Aortic smooth muscle cell (primary cell): ENCODE data around the gene SEC14L6. TPM values are rescaled to one million over a fixed set of nuclear protein-coding genes. Genes with fewer than 3 reads are reported as not detected.

Experiments
- total RNA-seq: library from RNA; depleted of rRNA; stranded (reverse); fragments of >200 nt; gene quantifications from 2 replicates; pipeline ENCODE4 v1.2.3, GENCODE V29; 2014

The SEC14L6 gene
- total RNA-seq: 0.12 and 0.13 TPM in 2 replicates

DNA sequence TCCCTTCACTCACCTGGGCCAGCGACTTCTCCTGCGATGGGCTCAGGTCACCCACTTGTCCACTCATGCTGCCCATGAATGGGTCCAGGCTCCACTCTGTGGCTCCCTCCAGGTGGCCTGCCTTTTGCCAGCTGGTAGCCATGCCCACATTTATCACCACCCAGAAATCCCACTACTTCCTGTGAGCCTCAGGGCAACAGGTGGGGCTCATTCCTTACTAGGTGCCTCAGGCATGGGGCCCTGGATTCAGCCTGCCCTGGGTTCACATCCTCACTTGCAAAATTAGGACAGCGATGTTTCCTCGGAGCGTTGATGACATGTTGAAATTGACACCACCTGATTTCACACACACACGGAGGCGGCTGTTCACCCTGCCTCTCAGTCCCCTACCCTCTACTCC lies at the start of gene SEC14L6:
SEC14L6 (minus strand) TSS at position 126 of the 400 bp plus-strand sequence; CDS start at position 67, 59 bp downstream.

DNA sequence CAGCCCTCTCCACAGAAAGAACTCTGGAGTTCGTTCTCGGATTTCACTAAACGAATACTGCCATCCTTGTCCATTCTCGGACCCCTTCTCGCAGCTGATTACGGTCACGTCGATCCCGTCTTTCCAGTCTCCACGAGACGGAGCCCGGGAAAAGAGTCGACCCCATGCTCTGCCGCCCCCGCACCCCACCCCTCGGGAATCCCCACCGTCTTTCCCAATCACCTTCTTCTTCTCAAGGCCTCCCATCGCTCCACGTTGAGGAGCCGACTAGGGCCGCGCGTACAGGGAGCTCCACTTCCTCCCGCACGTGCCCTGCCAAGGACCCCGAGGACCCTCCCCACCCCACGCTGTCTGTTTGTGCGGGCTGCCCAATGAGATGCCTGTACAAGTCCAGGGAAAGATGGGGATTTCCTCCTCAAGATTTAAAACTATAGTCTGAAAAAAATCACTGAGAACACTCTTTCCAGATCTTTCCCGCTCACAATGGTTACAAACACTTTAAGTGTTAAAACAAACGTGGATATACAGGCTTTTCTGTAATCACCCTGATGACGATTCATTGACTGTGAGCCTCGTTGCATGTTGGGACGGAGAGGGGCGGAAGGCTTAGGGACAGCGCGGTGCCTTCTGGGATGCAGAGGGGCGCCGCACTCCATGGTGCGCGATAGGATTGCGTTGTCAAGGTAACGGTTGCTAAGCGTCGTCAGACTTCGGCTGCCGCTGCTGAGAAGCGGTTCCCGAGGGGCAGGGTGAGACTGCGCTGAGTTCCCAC lies 45.2 kb upstream of the SEC14L6 start, which contains the start of gene PES1:
PES1 (minus strand) TSS at position 323 of the 772 bp plus-strand sequence; CDS start at position 246, 77 bp downstream.

DNA sequence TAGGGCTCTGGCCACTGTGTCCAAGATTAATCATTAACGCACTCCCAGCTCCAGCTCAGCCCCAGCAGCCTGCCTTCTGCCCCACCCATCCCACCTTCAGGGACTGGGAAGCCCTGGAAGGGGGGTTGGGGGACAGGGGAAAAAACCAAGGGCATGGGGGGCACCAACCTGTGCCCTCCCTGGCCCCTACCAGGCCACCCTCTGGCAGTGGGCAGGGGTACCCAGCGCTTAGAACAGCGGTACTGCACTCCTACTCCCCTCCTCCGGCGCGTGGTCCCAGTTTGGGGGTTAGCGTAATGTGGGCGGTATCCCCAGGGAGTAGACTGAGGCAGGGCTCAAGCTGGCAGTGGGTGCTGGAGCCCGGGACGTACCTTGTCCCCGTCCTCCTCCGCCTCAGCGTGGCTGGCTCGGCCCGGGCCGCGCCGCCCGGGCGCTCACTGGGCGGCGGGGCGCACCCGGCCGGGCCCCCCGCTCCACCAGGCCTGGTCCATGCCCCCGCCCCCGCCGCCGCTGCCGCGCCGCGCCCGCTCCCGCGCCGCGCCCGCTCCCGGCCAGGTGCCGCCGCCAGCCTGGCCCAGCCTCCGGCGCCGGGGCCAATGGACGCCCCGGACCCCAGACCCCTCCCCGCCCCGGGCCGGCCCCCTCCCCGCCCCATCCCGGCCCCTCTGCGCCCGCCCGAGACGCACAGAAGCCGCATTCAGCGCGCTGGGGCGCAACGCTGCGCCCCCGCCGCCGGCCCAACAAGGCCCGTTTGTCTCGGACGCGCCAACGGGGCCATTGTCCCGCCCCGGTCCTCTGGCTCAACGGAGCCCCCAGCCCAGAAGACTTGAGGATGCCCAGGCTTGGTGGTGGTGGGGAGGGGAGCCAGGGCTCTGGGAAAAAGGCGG lies 27.8 kb upstream of the SEC14L6 start, which contains the start of gene GAL3ST1:
GAL3ST1 (minus strand) TSS at position 571 of the 887 bp plus-strand sequence. CDS start 17,273 bp downstream, outside the sequence.

Other genes with a start within 250 kb of the SEC14L6 start
- gene TBC1D10A, start 219.8 kb downstream of the SEC14L6 start, total RNA-seq: 7.0 and 8.5 TPM in 2 replicates
- gene SF3A1, start 189.8 kb downstream of the SEC14L6 start, total RNA-seq: 25.5 and 28.1 TPM in 2 replicates
- gene CCDC157, start 189.7 kb downstream of the SEC14L6 start, total RNA-seq: 1.2 and 2.4 TPM in 2 replicates
- 21.0 and 25.9 TPM in 2 replicates for gene RNF215, start 159.3 kb downstream of the SEC14L6 start, total RNA-seq
- gene SEC14L2, start 149.7 kb downstream of the SEC14L6 start, total RNA-seq: 10.2 and 11.6 TPM in 2 replicates
- gene MTFP1, start 121.0 kb downstream of the SEC14L6 start, total RNA-seq: 3.1 and 5.4 TPM in 2 replicates
- not detected in 2 replicates for gene SEC14L3, start 74.7 kb downstream of the SEC14L6 start, total RNA-seq
- gene SEC14L4, start 41.0 kb downstream of the SEC14L6 start, total RNA-seq: under 0.01 TPM in 1 of 2 replicates, not detected in the other
- gene GAL3ST1, start 27.9 kb upstream of the SEC14L6 start, total RNA-seq: 0.06 TPM in 1 of 2 replicates, not detected in the other
- gene PES1, start 45.2 kb upstream of the SEC14L6 start, total RNA-seq: 80.8 and 106 TPM in 2 replicates
- gene TCN2, start 60.4 kb upstream of the SEC14L6 start, total RNA-seq: 6.8 and 7.7 TPM in 2 replicates
- gene SLC35E4, start 89.0 kb upstream of the SEC14L6 start, total RNA-seq: 15.2 and 18.9 TPM in 2 replicates
- 7.8 and 10.1 TPM in 2 replicates for gene DUSP18, start 121.1 kb upstream of the SEC14L6 start, total RNA-seq
- 2.2 and 2.9 TPM in 2 replicates for gene OSBP2, start 148.1 kb upstream of the SEC14L6 start, total RNA-seq